Urinary bladder (tissue), 4 donors: Measurements from ENCODE around the gene TPI1. TPM values are rescaled to one million over a fixed set of nuclear protein-coding genes. Genes with fewer than 3 reads are reported as not detected.
"Not testable (repeated sequence)": the region's sequence is repeated elsewhere in the genome, so short reads cannot be mapped to it uniquely, and the experiment has no call there.

ENCODE experiments used
- DNase-seq: peaks from one replicate; pipeline ENCODE4 v3.0.0-alpha.2; 2015; ENCODE audit errors: extremely low spot score
- H3K27ac ChIP-seq: one replicate; pipeline ENCODE4 v1.5.1; 2013; ENCODE audit warnings: low read depth, mild to moderate bottlenecking, moderate library complexity
- H3K36me3 ChIP-seq: one replicate; pipeline ENCODE4 v1.6.1; 2013; ENCODE audit warnings: mild to moderate bottlenecking, moderate library complexity; ENCODE audit not compliant: insufficient read depth
- H3K4me1 ChIP-seq: one replicate; pipeline ENCODE4 v1.6.1; 2013; ENCODE audit warnings: mild to moderate bottlenecking, moderate library complexity; ENCODE audit not compliant: insufficient read depth
- H3K4me3 ChIP-seq: one replicate; pipeline ENCODE4 v1.5.1; 2013; ENCODE audit warnings: low read depth, low read length
- WGBS: extraction: QIAGEN DNeasy Blood & Tissue Kit; methylation state at CpG from one replicate; pipeline ENCODE4 v1.1.7; 2013; 5-methylcytosine and 5-hydroxymethylcytosine counted together
- polyA plus RNA-seq: library from polyadenylated mRNA; stranded (reverse); fragments of 200-250 nt; gene quantifications from one replicate; pipeline ENCODE4 v1.2.3, GENCODE V29; 2013
- total RNA-seq: library from RNA; depleted of rRNA; stranded (reverse); fragments of >200 nt; gene quantifications from one replicate; pipeline ENCODE4 v1.2.3, GENCODE V29; 2014
- donor health status: healthy with polysubstance abuse.
- donor health status: healthy.

TPI1 gene
- total and polyA plus RNA-seq, 2 donors: 331 to 708 TPM

DNA sequence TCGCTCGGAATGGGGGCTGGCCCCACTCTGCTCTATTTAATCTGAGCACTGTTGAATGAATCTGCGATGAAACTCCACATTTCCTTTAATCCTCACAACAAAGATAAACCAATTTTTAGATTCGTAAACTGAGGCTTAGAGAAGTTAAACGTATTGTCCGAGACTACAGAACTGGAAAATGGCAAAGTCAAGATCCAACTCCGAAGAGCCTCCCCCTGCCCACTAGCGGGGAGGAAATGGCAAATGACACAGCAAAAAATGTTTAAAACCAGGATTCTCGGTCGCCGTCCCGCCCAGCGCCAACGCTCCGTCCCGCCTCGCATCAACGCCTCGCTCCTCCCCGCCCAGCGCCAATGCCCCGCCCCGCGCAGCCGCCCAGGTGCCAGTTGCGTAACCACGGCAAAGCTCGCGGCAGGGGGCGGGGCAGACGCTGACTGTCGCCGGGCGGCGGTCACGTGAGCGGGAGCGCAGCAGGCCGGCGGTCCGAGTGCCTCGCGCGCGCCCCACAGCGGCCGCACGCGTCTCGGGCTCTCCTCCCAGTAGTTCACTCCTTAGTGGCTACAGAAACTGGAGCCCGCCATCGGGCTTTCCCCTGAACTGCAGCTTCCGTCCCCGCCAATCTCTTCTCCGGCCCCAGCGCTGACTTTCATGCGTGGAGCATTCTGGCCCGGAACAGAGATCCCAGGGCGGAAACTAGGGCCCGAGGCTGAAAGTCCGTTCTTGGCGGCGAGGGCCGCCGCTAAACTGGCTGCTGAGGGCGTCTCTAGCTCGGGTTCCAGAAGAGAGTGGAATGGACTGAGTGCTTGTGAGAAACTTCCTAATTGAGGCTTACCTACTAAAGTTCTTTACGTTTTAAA lies 23.7 kb downstream of the TPI1 start:
- DNase-seq: peak; percentile 89
- under 1% methylated on average over 68 of the region's 68 CpGs for WGBS

GRCh38 chr12:6891646-6892001 lies 24.3 kb downstream of the TPI1 start:
- WGBS: 84% methylated on average over 5 of the region's 5 CpGs
- Histone ChIP-seq H3K36me3 (no peaks in the 10 kb centered on the region), H3K4me1 (no peaks in the 10 kb centered on the region), H3K27ac (peak overlapping the region; percentile 92), H3K4me3 (peak overlapping the region; percentile 37)
- DNase-seq: no peak

More for the DNA sequence above, 23.7 kb downstream of the TPI1 start:
- no peaks in the 10 kb centered on the region for H3K4me1 ChIP-seq
- H3K36me3 ChIP-seq: no peaks in the 10 kb centered on the region
- peak overlapping the region; percentile 92 for H3K27ac ChIP-seq
- peak overlapping the region; percentile 37 for H3K4me3 ChIP-seq

DNA sequence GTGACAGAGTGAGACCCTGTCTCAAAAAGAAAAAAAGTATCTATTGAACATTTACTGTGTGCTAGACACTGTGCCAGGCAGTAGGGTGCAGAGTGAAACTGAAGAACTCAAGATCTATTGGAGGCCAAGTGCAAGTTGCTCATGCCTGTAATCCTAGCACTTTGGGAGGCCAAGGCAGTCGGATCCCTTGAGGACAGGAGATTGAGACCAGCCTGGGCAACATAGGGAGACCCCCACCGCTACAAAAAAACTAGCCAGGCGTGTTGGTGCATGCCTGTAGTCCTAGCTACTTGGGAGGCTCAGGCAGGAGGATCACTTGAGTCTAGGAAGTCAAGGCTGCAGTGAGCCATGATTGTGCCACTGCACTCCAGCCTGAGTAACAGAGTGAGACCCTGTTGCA lies 25.4 kb downstream of the TPI1 start:
- H3K4me3 ChIP-seq, H3K4me1 ChIP-seq, H3K27ac ChIP-seq, DNase-seq, H3K36me3 ChIP-seq: not testable (repeated sequence)
- WGBS: 95% methylated on average over 3 of the region's 3 CpGs

GRCh38 chr12:6894321-6894720 lies 27.0 kb downstream of the TPI1 start:
- H3K4me1 ChIP-seq: no peaks in the 10 kb centered on the region
- DNase-seq: no peak
- H3K27ac ChIP-seq: no peak overlapping the region
- H3K4me3 ChIP-seq: no peak overlapping the region
- WGBS: 78% methylated on average over 3 of the region's 3 CpGs
- H3K36me3 ChIP-seq: no peaks in the 10 kb centered on the region

DNA sequence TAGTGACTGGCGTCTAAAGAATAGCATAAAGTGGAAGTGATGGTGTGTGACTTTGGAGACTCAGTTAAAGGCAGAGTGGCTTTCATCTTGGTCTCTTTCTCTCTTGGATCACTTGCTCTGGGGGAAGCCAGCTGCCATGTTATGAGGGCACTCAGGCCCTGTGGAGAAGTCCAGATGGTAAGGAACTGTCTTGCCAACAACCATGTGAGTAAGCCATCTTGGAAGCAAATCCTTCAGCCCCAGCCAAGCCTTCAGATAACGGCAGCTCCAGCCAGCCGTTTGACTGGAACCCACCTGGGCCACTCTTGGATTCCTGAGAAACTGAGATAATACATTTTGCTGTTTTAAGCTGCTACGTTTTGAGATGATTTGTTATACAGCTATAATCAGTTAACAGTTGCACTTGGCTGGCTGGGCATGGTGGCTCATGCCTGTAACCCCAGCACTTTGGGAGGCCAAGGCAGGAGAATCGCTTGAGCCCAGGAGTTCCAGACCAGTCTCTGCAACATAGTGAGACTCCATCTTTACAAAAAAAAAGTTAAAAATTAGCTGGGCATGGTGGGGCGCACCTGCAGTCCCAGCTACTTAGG lies 29.6 kb downstream of the TPI1 start:
- Histone ChIP-seq H3K4me1 (no peaks in the 10 kb centered on the region), H3K36me3 (no peaks in the 10 kb centered on the region), H3K27ac (no peak overlapping the region), H3K4me3 (no peak overlapping the region)
- DNase-seq: no peak
- WGBS: 69% methylated on average over 6 of the region's 6 CpGs

GRCh38 chr12:6899427-6899826 lies 32.1 kb downstream of the TPI1 start:
- Histone ChIP-seq H3K27ac (no peak overlapping the region), H3K4me1 (no peaks in the 10 kb centered on the region), H3K36me3 (no peaks in the 10 kb centered on the region), H3K4me3 (no peak overlapping the region)
- no peak for DNase-seq
- 83% methylated on average over 5 of the region's 5 CpGs for WGBS

DNA sequence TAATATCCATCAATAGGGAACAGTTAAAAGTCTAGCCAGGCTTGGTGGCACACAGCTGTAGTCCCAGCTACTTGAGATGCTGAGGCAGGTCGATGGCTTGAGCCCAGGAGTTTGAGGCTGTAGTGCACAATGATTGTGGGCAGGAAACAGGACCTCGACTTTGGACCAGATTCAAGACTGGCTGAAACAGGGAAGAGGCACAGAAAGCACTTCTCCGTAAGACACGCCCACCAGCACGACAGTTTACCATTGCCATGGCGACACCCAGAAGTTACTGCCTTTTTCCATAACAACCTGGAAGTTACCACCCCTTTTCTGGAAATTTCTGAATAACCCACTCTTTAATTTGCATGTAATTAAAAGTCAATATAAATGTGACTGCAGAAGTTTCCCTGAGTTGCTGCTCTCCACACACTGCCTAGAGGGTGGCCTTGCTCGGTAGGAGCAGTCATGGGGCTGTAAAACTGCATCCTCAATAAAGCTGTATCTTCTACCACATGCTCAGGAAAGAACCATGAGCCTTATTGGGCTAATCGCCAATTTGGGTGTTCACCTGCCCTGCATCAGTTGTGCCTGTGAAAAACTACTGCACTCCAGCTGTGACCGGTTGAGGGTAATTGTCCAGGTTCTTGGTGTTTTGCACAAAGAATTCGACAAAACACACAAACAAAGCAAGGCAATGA lies 32.6 kb downstream of the TPI1 start:
- no peak overlapping the region for H3K4me3 ChIP-seq
- no peak overlapping the region for H3K27ac ChIP-seq
- DNase-seq: no peak
- WGBS: 48% methylated on average over 10 of the region's 10 CpGs
- H3K4me1 ChIP-seq: no peaks in the 10 kb centered on the region
- H3K36me3 ChIP-seq: no peaks in the 10 kb centered on the region

- H3K4me3 ChIP-seq: no peak overlapping the region
- 75% methylated on average over 4 of the region's 4 CpGs for WGBS
- no peak for DNase-seq
- H3K36me3 ChIP-seq: peaks cover 3% of the 10 kb centered on the region
- no peaks in the 10 kb centered on the region for H3K4me1 ChIP-seq
- no peak overlapping the region for H3K27ac ChIP-seq
Observed at GRCh38 chr12:6902448-6902847, 35.1 kb downstream of the TPI1 start.

GRCh38 chr12:6903722-6904121 lies 36.4 kb downstream of the TPI1 start:
- no peak overlapping the region for H3K4me3 ChIP-seq
- H3K27ac ChIP-seq: no peak overlapping the region
- no peak for DNase-seq
- 57% methylated on average over 1 of the region's 1 CpG for WGBS
- H3K4me1 ChIP-seq: no peaks in the 10 kb centered on the region
- H3K36me3 ChIP-seq: peaks cover 3% of the 10 kb centered on the region

DNA sequence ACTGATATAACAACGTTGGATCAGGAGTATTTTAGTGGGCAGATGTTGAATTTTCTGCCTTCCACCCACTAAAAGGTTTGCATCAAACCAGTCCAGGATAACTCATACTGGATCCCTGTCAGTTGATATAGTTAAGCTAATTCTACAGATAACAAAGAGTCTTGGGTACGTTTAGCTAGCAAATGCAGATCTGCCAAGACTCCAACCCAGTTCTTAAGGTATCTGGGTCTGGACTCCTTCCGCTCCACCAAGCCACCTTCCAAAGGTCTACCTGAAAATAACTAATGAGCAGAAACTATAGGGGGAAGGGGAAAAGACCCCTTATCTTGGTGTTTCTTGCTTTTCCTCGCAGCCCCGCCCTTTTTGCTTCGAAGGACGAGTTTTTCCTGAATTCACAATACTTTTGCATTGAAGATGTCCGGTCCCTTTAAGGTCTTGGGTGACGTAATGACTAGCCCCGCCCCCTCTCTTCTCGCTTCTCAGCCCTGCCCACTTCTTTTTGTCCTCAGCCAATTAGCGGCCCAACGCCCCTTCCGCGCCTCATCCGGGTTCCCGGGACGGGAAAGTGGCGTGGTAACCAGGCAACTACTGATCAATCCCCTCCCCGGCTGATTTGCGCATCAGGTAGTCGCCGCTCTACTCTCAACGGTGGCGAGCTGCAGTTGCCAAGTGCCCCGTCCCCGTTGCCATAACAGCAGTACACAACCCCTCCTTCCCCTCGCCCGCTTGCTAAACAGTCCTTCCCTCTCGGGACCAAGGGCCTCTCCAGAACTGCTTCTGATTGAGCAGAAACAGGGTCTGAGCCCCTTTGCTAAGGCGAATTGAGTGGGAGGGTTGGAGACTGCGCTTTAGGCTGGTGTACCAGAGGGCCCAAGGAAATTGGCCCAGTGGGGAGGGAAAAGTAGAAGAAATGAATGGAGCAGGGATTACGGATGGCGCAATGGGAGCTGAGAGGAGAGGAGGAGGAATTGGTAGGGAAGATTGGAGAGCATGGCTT lies 37.2 kb downstream of the TPI1 start, which contains the start of gene LRRC23:
TSS of gene LRRC23 (plus strand) at position 543 of the 997 bp plus-strand sequence. CDS start 812 bp downstream, outside the sequence.
- peak; percentile 97 for DNase-seq
- Histone ChIP-seq H3K4me1 (no peaks in the 10 kb centered on the region), H3K27ac (peak within 1 kb of the TSS; percentile 38), H3K4me3 (peak within 1 kb of the TSS; percentile 53), H3K36me3 (peaks cover 3% of the 10 kb centered on the region)
- 4% methylated on average over 34 of the region's 34 CpGs for WGBS

GRCh38 chr12:6905414-6906040 lies 38.2 kb downstream of the TPI1 start:
- WGBS: 55% methylated on average over 5 of the region's 5 CpGs
- Histone ChIP-seq H3K4me1 (no peaks in the 10 kb centered on the region), H3K4me3 (peak overlapping the region; percentile 53), H3K27ac (no peak overlapping the region), H3K36me3 (peaks cover 3% of the 10 kb centered on the region)
- no peak for DNase-seq

DNA sequence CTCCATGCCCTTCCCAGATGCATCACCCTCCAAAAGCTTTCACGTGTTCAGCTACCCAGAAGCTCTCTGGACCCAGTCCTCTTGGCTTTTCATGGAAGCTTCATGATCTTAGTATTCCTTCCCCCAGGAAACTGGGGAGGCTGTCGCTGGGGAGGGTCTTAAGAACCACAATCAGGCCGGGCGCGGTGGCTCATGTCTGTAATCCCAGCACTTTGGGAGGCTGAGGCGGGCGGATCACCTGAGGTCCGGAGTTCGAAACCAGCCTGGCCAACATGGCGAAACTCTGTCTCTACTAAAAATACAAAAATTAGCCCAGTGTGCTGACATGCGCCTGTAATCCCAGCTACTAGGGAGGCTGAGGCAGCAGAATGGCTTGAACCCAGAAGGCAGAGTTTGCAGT lies 40.8 kb downstream of the TPI1 start:
- not testable (repeated sequence) for H3K4me1 ChIP-seq, H3K36me3 ChIP-seq, H3K4me3 ChIP-seq, H3K27ac ChIP-seq, DNase-seq
- 96% methylated on average over 11 of the region's 11 CpGs for WGBS
